SU-DHL-6 (cell line): ENCODE results near the gene PSME2.

Experiments used
- EZH2phosphoT487 ChIP-seq: fragments of 200-600 bp; sonication (generic), shearing (Covaris generic); conservative IDR thresholded peaks from 2 replicates; pipeline ENCODE4 v1.6.1; 2018; ENCODE audit warnings: mild to moderate bottlenecking, antibody characterized with exemption, low read length, moderate library complexity, mixed read lengths
- TF ChIP-seq, protein P1 (sequence below): fragments of 200-600 bp; sonication (generic); IDR thresholded peaks from one replicate; pipeline ENCODE4 v1.5.1; 2017; ENCODE audit warnings: antibody characterized with exemption, mild to moderate bottlenecking, low read length, moderate library complexity; ENCODE audit not compliant: insufficient read depth, poor library complexity, severe bottlenecking

DNA sequence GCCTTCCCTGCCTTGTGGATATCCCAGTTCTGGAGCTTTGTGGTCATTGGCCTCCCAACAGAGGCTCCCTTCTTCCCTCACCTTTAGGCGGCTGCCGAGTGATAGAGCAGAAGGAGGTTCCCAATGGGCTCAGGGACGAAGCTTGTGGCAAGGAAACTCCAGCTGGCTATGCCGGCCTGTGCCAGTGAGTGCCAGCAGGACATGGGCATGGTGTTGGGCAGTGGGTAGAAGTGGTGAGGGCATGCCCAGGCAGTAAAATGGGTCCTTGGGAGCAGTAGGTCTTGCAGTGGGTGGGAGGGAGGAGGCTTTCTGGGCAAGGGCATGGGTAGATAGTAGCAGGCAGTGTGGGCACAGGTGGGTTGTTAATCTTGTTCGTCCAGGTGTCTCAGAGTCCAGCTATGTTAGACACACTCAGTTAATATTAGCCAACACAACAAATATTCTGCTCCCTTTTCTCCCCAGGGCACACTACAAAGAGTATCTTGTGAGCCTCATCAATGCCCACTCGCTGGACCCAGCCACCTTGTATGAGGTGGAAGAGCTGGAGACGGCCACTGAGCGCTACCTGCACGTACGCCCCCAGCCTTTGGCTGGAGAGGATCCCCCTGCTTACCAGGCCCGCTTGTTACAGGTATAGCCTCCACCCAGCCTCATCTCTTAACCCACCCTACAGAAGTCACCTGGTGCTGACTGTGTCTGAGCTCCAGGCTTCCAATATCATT lies 13.5 kb upstream of the PSME2 start:
- TF ChIP-seq, protein P1, sequence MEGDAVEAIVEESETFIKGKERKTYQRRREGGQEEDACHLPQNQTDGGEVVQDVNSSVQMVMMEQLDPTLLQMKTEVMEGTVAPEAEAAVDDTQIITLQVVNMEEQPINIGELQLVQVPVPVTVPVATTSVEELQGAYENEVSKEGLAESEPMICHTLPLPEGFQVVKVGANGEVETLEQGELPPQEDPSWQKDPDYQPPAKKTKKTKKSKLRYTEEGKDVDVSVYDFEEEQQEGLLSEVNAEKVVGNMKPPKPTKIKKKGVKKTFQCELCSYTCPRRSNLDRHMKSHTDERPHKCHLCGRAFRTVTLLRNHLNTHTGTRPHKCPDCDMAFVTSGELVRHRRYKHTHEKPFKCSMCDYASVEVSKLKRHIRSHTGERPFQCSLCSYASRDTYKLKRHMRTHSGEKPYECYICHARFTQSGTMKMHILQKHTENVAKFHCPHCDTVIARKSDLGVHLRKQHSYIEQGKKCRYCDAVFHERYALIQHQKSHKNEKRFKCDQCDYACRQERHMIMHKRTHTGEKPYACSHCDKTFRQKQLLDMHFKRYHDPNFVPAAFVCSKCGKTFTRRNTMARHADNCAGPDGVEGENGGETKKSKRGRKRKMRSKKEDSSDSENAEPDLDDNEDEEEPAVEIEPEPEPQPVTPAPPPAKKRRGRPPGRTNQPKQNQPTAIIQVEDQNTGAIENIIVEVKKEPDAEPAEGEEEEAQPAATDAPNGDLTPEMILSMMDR = no peak
- no peak for TF ChIP-seq EZH2phosphoT487
